K562 (cell line): Measurements from ENCODE around the gene PPIL1. TPM values are rescaled to one million over a fixed set of nuclear protein-coding genes. Genes with fewer than 3 reads are reported as not detected.

Experiments
- DIDO1 ChIP-seq: fragments of 450-650 bp; IDR thresholded peaks from 2 replicates; pipeline ENCODE4 v1.6.1; 2016; ENCODE audit warnings: low read depth, missing biosample characterization, missing genetic modification characterization
- GATAD2A ChIP-seq: fragments of 450-650 bp; IDR thresholded peaks from 2 replicates; pipeline ENCODE4 v1.6.1; 2017
- GTF2E2 ChIP-seq: fragments of 200-800 bp; sonication (Bioruptor generic); IDR thresholded peaks from 2 replicates; pipeline ENCODE4 v1.6.1; 2016; ENCODE audit warnings: missing genetic modification characterization, missing compliant biosample characterization
- HNRNPL ChIP-seq: fragments of 200-400 bp; formaldehyde crosslinking; IDR thresholded peaks from 2 replicates; pipeline ENCODE4 v1.6.1; 2017; ENCODE audit warnings: low read depth, mild to moderate bottlenecking, low read length
- KLF6 ChIP-seq: fragments of 250-450 bp; sonication (Bioruptor Pico); IDR thresholded peaks from 2 replicates; pipeline ENCODE4 v1.4.0; 2020; ENCODE audit warnings: mild to moderate bottlenecking, moderate library complexity, borderline replicate concordance
- MBD2 ChIP-seq: sonication (generic); IDR thresholded peaks from 2 replicates; pipeline ENCODE4 v1.6.1; 2016; ENCODE audit warnings: low read depth, borderline replicate concordance
- NONO ChIP-seq, 2 experiments: fragments of 200-400 bp in 1 of 2; fragments of 450-650 bp in 1 of 2; formaldehyde crosslinking in 1 of 2; IDR thresholded peaks; 2 replicates each; pipeline ENCODE4 v1.6.1; 2017; ENCODE audit warnings: low read depth in 2 of 2, mild to moderate bottlenecking in 2 of 2, moderate library complexity in 2 of 2, low read length in 1 of 2
- NR2C1 ChIP-seq, 2 experiments: fragments of 450-650 bp; IDR thresholded peaks; 2 replicates each; pipeline ENCODE4 v1.6.1; 2017; ENCODE audit warnings: mild to moderate bottlenecking in 2 of 2, antibody characterized with exemption in 1 of 2, inconsistent platforms in 1 of 2, missing compliant biosample characterization in 1 of 2, missing genetic modification characterization in 1 of 2
- PCBP1 ChIP-seq: fragments of 200-400 bp; formaldehyde crosslinking; IDR thresholded peaks from 2 replicates; pipeline ENCODE4 v1.6.1; 2018; ENCODE audit warnings: mild to moderate bottlenecking, low read depth, low read length; ENCODE audit not compliant: poor library complexity, severe bottlenecking
- PRPF4 ChIP-seq: fragments of 200-400 bp; formaldehyde crosslinking; IDR thresholded peaks from one replicate; pipeline ENCODE4 v1.6.1; 2017; ENCODE audit warnings: low read length, low read depth, mild to moderate bottlenecking; ENCODE audit not compliant: insufficient read depth, poor library complexity, severe bottlenecking
- RAD21 ChIP-seq, 2 experiments: fragments of 250-450 bp in 1 of 2; fragments of 450-650 bp in 1 of 2; sonication (Bioruptor Pico) in 1 of 2; formaldehyde crosslinking in 1 of 2; IDR thresholded peaks in 1 of 2; conservative IDR thresholded peaks in 1 of 2; 2 replicates each; pipeline versions ENCODE4 v1.4.0 to v1.8.0; 2020 to 2022; ENCODE audit warnings: mild to moderate bottlenecking in 2 of 2, moderate library complexity in 1 of 2
- RHOXF2B ChIP-seq: fragments of 250-450 bp; sonication (Bioruptor Pico); conservative IDR thresholded peaks from 2 replicates; pipeline ENCODE4 v1.5.1; 2021
- TOE1 ChIP-seq, 2 experiments: fragments of 450-650 bp in 1 of 2; sonication (generic) in 1 of 2; formaldehyde crosslinking in 1 of 2; IDR thresholded peaks; 2 replicates each; pipeline versions ENCODE4 v1.7.1 to v1.8.0; 2016 to 2022; ENCODE audit warnings: borderline replicate concordance in 2 of 2, mild to moderate bottlenecking in 2 of 2, antibody characterized with exemption in 1 of 2, inconsistent platforms in 1 of 2, low read depth in 1 of 2, missing genetic modification reagents in 1 of 2, moderate library complexity in 1 of 2
- ZNF212 ChIP-seq: fragments of 450-650 bp; formaldehyde crosslinking; IDR thresholded peaks from 2 replicates; pipeline ENCODE4 v1.4.0; 2020; ENCODE audit warnings: mild to moderate bottlenecking
- ZNF507 ChIP-seq: conservative IDR thresholded peaks from 2 replicates; pipeline ENCODE4 v1.6.1; 2017; ENCODE audit warnings: missing genetic modification characterization, missing compliant biosample characterization
- polyA plus RNA-seq, 8 experiments: library from polyadenylated mRNA; depleted of rRNA in 4 of 8; stranded (reverse) in 5 of 8; unstranded in 3 of 8; fragments of >200 nt; fragmentation: Nextera tagmentation in 2 of 8; fragmentation: Illumina TruSeq in 1 of 8; extraction: Ambion mirVana in 2 of 8; extraction: Trizol in 1 of 8; gene quantifications; 2 replicates each; pipeline versions ENCODE4 v1.2.1 to v1.2.3, GENCODE V29; 2011 to 2014; ENCODE audit warnings: inconsistent platforms in 1 of 8, missing spikeins in 1 of 8
- total RNA-seq, 7 experiments: library from RNA; depleted of rRNA in 6 of 7; stranded (reverse); fragments of >200 nt in 6 of 7; fragmentation: Illumina TruSeq in 2 of 7; extraction: Trizol in 2 of 7; gene quantifications; 2 replicates each; pipeline versions ENCODE4 v1.2.1 to v1.2.3, GENCODE V29; 2011 to 2021; ENCODE audit warnings: low replicate concordance in 1 of 7
- TF ChIP-seq, protein P1 (sequence below): fragments of 450-650 bp; IDR thresholded peaks from 2 replicates; pipeline ENCODE4 v1.6.1; 2017; ENCODE audit warnings: antibody characterized with exemption, mild to moderate bottlenecking
- TF ChIP-seq, protein P2 (sequence below), 2 experiments: IDR thresholded peaks; 2 replicates each; pipeline ENCODE4 v1.6.1; 2012; ENCODE audit warnings: improper control_type of control experiment in 2 of 2, low read depth in 2 of 2, low read length in 2 of 2, borderline replicate concordance in 1 of 2
- TF ChIP-seq, protein P3 (sequence below), 2 experiments: fragments of 250-450 bp in 1 of 2; fragments of 450-650 bp in 1 of 2; sonication (Bioruptor Pico) in 1 of 2; IDR thresholded peaks; 2 replicates each; pipeline versions ENCODE4 v1.6.1 to v1.8.0; 2016 to 2021; ENCODE audit warnings: mild to moderate bottlenecking in 2 of 2, moderate library complexity in 2 of 2, missing compliant biosample characterization in 1 of 2, missing genetic modification characterization in 1 of 2

The PPIL1 gene
- total and polyA plus RNA-seq, 9 of the 15 experiments (the other 6 are each of a cell fraction or from before 2014, with no cell fraction given): 65.8 to 205 (median 130) TPM

DNA sequence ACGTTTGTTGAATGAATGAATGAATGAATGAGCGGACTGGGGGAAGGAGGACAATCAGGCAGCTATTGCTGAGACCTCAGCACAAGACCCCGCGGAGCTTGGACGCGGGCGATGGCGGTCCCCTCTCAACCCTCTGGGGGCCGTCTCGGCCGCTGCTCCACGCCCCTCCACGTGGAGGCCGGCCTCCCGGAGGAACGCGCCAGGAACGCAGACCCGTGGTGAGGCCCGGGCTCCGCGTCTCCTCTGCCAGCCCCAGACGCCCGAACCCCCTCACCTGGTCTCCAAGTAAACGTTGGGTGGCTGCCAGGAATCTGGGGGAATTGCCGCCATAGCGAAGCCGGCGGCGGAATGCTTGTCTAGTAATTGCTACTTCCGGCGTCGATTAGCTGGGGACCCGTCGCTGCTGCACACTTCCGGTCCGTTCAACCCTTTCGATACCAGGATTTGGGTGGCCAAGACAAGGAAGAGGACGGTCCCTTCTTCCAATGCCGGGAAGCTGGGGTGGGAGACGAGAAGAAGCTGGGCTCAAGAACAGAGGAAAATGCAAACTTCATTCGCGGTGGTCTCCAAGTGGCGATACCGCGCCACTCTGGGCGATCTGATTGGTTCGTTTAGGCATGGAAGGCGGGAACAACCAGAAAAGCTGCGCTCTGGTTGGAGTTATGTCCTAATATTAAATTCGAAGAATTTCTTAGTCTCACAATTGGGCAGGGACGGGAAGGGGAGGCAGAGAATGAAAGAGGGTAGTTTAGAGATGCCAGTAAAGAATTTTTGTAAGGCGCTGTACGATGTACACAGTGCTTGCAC lies at the start of gene PPIL1 (continued):
- TF ChIP-seq PCBP1 (peak; percentile 65), PRPF4 (no peak), DIDO1 (peak; percentile 98), RHOXF2B (peak; percentile 90; the same call in 1 of the 2 replicates), TOE1 (IDR thresholded peaks at IDR 0.05; ENCODE audit: borderline replicate concordance) (peak; percentile 83), TOE1 (CRISPR knock-in tag; IDR thresholded peaks at IDR 0.05; ENCODE audit: borderline replicate concordance, low read depth) (no peak), KLF6 (peak; percentile 75; the same call in 1 of the 2 replicates), HNRNPL (no peak), NONO (IDR thresholded peaks at IDR 0.05; ENCODE audit: low read depth in 2 of 2, low read length in 1 of 2) (peak in 1 of 2 experiments; percentile 35; a peak in 1 of 4 replicates), ZNF212 (CRISPR knock-in tag) (peak; percentile 22; the same call in 1 of the 2 replicates), NR2C1 (IDR thresholded peaks at IDR 0.05) (peak; percentile 70), NR2C1 (tag; IDR thresholded peaks at IDR 0.05) (peak; percentile 81), GATAD2A (peak; percentile 76), GTF2E2 (tag) (peak; percentile 80; the same call in 1 of the 2 replicates), MBD2 (peak; percentile 44), ZNF507 (no peak), RAD21 (CRISPR knock-in tag; conservative IDR thresholded peaks at IDR 0.05 in 1 of 2, IDR thresholded peaks at IDR 0.05 in 1 of 2) (0 out of 4 replicates have a peak, but pooled peaks of 1 of the 2 experiments have one; percentile 9)
- TF ChIP-seq, protein P1, sequence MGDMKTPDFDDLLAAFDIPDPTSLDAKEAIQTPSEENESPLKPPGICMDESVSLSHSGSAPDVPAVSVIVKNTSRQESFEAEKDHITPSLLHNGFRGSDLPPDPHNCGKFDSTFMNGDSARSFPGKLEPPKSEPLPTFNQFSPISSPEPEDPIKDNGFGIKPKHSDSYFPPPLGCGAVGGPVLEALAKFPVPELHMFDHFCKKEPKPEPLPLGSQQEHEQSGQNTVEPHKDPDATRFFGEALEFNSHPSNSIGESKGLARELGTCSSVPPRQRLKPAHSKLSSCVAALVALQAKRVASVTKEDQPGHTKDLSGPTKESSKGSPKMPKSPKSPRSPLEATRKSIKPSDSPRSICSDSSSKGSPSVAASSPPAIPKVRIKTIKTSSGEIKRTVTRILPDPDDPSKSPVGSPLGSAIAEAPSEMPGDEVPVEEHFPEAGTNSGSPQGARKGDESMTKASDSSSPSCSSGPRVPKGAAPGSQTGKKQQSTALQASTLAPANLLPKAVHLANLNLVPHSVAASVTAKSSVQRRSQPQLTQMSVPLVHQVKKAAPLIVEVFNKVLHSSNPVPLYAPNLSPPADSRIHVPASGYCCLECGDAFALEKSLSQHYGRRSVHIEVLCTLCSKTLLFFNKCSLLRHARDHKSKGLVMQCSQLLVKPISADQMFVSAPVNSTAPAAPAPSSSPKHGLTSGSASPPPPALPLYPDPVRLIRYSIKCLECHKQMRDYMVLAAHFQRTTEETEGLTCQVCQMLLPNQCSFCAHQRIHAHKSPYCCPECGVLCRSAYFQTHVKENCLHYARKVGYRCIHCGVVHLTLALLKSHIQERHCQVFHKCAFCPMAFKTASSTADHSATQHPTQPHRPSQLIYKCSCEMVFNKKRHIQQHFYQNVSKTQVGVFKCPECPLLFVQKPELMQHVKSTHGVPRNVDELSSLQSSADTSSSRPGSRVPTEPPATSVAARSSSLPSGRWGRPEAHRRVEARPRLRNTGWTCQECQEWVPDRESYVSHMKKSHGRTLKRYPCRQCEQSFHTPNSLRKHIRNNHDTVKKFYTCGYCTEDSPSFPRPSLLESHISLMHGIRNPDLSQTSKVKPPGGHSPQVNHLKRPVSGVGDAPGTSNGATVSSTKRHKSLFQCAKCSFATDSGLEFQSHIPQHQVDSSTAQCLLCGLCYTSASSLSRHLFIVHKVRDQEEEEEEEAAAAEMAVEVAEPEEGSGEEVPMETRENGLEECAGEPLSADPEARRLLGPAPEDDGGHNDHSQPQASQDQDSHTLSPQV: peak; percentile 45
- TF ChIP-seq, protein P2, sequence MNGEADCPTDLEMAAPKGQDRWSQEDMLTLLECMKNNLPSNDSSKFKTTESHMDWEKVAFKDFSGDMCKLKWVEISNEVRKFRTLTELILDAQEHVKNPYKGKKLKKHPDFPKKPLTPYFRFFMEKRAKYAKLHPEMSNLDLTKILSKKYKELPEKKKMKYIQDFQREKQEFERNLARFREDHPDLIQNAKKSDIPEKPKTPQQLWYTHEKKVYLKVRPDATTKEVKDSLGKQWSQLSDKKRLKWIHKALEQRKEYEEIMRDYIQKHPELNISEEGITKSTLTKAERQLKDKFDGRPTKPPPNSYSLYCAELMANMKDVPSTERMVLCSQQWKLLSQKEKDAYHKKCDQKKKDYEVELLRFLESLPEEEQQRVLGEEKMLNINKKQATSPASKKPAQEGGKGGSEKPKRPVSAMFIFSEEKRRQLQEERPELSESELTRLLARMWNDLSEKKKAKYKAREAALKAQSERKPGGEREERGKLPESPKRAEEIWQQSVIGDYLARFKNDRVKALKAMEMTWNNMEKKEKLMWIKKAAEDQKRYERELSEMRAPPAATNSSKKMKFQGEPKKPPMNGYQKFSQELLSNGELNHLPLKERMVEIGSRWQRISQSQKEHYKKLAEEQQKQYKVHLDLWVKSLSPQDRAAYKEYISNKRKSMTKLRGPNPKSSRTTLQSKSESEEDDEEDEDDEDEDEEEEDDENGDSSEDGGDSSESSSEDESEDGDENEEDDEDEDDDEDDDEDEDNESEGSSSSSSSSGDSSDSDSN (IDR thresholded peaks at IDR 0.05; ENCODE audit: borderline replicate concordance in 1 of 2, low read depth in 2 of 2, low read length in 2 of 2): peak; percentile 96
- TF ChIP-seq, protein P3, sequence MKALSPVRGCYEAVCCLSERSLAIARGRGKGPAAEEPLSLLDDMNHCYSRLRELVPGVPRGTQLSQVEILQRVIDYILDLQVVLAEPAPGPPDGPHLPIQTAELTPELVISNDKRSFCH (CRISPR knock-in tag; IDR thresholded peaks at IDR 0.05): no peak
- TF ChIP-seq, protein P3 (tag; IDR thresholded peaks at IDR 0.05): peak; percentile 83
